Parathyroid adenoma (tissue), 2 donors: ENCODE results near the gene ITGBL1.

ENCODE experiments used
- H2AFZ ChIP-seq: fragments of 300-600 bp; sonication (generic); one replicate; pipeline ENCODE4 v1.7.0; 2017; ENCODE audit warnings: antibody characterized with exemption, mild to moderate bottlenecking
- H3K27ac ChIP-seq: fragments of 300-600 bp; sonication (generic); one replicate; pipeline ENCODE4 v1.7.0; 2017
- H3K27me3 ChIP-seq: fragments of 300-600 bp; sonication (generic); one replicate; pipeline ENCODE4 v1.7.0; 2017; ENCODE audit warnings: low read length; ENCODE audit not compliant: control insufficient read depth, insufficient read depth
- H3K36me3 ChIP-seq: fragments of 300-600 bp; sonication (generic); one replicate; pipeline ENCODE4 v1.7.0; 2017; ENCODE audit warnings: low read length; ENCODE audit not compliant: control insufficient read depth, insufficient read depth
- H3K4me1 ChIP-seq: fragments of 300-600 bp; sonication (generic); one replicate; pipeline ENCODE4 v1.7.0; 2017; ENCODE audit warnings: control low read depth
- H3K4me2 ChIP-seq: fragments of 300-600 bp; sonication (generic); one replicate; pipeline ENCODE4 v1.7.0; 2017; ENCODE audit warnings: low read length
- H3K4me3 ChIP-seq: fragments of 300-600 bp; sonication (generic); one replicate; pipeline ENCODE4 v1.7.0; 2017; ENCODE audit warnings: low read depth, low read length
- H3K79me2 ChIP-seq: fragments of 300-600 bp; sonication (generic); one replicate; pipeline ENCODE4 v1.7.0; 2017; ENCODE audit warnings: control low read depth
- H3K9ac ChIP-seq: fragments of 300-600 bp; sonication (generic); one replicate; pipeline ENCODE4 v1.7.0; 2017; ENCODE audit warnings: mild to moderate bottlenecking
- H3K9me3 ChIP-seq: fragments of 300-600 bp; sonication (generic); one replicate; pipeline ENCODE4 v1.7.0; 2017; ENCODE audit warnings: low read length; ENCODE audit not compliant: control insufficient read depth
- TF ChIP-seq, protein P1 (sequence below): fragments of 300-600 bp; sonication (generic); IDR thresholded peaks from one replicate; pipeline ENCODE4 v1.7.0; 2017; ENCODE audit warnings: antibody characterized with exemption, mild to moderate bottlenecking
- donor health status: primary hyperparathyroidism.

Gene ITGBL1

DNA sequence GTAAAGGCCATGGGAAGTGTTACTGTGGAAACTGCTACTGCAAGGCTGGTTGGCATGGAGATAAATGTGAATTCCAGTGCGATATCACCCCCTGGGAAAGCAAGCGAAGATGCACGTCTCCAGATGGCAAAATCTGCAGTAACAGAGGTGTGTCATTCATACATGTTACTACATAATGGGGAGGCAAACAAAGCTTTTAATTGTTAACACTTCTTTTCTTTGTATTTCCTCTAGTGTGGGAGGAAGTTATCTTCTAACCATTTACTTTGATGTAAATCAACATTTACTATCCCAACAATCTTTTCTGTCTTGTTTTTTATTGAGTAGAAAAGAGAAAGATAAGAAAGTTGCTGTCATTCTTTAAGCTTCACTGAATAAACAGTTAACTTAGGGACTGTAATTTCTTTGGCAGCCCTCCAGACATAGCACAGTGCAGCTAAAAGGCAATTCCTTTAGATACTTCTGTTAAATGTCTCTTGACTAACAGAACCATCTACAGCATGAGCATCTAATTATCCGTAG is 126.9 kb downstream of the ITGBL1 start:
- Histone ChIP-seq H3K27ac (no peak overlapping the region), H3K79me2 (no peaks in the 10 kb centered on the region), H3K4me1 (no peaks in the 10 kb centered on the region), H3K27me3 (no peaks in the 10 kb centered on the region), H3K36me3 (no peaks in the 10 kb centered on the region), H2AFZ (no peak overlapping the region), H3K4me3 (no peak overlapping the region), H3K4me2 (no peak overlapping the region), H3K9ac (no peak overlapping the region), H3K9me3 (no peaks in the 10 kb centered on the region)
- TF ChIP-seq, protein P1, sequence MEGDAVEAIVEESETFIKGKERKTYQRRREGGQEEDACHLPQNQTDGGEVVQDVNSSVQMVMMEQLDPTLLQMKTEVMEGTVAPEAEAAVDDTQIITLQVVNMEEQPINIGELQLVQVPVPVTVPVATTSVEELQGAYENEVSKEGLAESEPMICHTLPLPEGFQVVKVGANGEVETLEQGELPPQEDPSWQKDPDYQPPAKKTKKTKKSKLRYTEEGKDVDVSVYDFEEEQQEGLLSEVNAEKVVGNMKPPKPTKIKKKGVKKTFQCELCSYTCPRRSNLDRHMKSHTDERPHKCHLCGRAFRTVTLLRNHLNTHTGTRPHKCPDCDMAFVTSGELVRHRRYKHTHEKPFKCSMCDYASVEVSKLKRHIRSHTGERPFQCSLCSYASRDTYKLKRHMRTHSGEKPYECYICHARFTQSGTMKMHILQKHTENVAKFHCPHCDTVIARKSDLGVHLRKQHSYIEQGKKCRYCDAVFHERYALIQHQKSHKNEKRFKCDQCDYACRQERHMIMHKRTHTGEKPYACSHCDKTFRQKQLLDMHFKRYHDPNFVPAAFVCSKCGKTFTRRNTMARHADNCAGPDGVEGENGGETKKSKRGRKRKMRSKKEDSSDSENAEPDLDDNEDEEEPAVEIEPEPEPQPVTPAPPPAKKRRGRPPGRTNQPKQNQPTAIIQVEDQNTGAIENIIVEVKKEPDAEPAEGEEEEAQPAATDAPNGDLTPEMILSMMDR, result no peak

DNA sequence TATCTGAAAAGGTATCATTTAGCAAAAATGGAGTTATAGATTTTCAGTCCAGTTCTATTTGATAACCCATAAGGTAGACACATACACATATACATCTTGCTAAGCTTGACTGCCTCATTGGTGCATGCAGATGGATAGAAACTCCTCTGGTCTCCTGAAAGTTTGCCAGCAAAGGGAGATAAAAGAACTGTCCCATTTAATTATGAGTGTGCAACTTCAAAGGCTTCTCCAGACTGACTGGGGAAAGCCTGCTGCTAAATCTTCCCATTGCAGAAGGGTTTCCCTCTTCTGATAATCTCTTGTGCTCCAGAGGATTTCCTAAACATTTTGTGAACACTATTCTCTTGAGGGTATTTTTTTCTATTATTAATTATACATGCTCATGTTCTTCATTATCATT is 131.9 kb downstream of the ITGBL1 start:
- H3K4me2 ChIP-seq, result no peak overlapping the region
- no peaks in the 10 kb centered on the region for H3K9me3 ChIP-seq
- H3K36me3 ChIP-seq, result no peaks in the 10 kb centered on the region
- H3K4me1 ChIP-seq, result no peaks in the 10 kb centered on the region
- H3K4me3 ChIP-seq, result no peak overlapping the region
- no peaks in the 10 kb centered on the region for H3K27me3 ChIP-seq
- H3K79me2 ChIP-seq, result no peaks in the 10 kb centered on the region
- H2AFZ ChIP-seq, result no peak overlapping the region
- TF ChIP-seq, protein P1, result no peak
- no peak overlapping the region for H3K27ac ChIP-seq
- H3K9ac ChIP-seq, result no peak overlapping the region

DNA sequence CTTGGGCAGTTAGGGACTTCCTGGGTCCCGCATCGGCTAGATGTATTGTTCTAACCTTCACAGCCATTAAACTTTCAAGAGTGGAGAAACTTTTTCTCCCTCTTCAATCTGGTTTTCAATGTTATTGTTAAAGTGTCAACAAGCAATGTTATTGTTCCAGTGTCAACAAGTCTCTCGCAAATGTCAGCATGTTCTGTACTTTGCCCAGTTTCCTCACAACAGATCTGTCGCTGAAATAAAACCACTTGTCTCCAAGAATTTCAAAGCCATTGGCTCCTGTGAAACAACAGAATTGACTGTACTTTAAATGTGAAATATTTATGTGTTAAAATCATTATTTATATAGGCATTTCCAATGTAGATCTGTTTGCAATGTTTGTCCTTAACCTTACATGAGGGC is 138.0 kb downstream of the ITGBL1 start:
- Histone ChIP-seq H3K27me3 (no peaks in the 10 kb centered on the region), H3K27ac (no peak overlapping the region), H3K4me2 (no peak overlapping the region), H3K9ac (no peak overlapping the region), H3K79me2 (no peaks in the 10 kb centered on the region), H3K4me1 (no peaks in the 10 kb centered on the region), H2AFZ (no peak overlapping the region), H3K9me3 (no peaks in the 10 kb centered on the region), H3K36me3 (no peaks in the 10 kb centered on the region), H3K4me3 (no peak overlapping the region)
- TF ChIP-seq, protein P1, result no peak

DNA sequence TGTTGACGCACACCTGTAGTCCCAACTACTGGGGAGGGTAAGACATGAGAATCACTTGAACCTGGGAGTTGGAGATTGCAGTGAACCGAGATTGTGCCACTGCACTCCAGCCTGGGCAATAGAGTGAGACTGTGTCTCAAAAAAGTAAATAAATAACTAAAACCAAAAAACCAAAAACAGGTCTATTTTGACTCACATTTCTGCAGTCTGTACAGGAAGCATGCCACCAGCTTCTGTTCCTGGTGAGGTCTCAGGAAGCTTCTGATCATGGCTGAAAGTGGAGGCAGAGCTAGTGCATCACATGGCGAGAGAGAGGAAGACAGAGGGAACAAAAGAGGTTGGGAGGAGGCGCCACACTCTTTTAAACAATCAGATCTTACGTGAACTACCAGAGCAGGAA is 142.5 kb downstream of the ITGBL1 start:
- TF ChIP-seq, protein P1, result no peak
- Histone ChIP-seq H3K9me3 (no peaks in the 10 kb centered on the region), H3K36me3 (no peaks in the 10 kb centered on the region), H3K27me3 (no peaks in the 10 kb centered on the region), H2AFZ (no peak overlapping the region), H3K79me2 (no peaks in the 10 kb centered on the region), H3K9ac (no peak overlapping the region), H3K4me1 (no peaks in the 10 kb centered on the region), H3K4me2 (no peak overlapping the region), H3K27ac (no peak overlapping the region), H3K4me3 (no peak overlapping the region)

DNA sequence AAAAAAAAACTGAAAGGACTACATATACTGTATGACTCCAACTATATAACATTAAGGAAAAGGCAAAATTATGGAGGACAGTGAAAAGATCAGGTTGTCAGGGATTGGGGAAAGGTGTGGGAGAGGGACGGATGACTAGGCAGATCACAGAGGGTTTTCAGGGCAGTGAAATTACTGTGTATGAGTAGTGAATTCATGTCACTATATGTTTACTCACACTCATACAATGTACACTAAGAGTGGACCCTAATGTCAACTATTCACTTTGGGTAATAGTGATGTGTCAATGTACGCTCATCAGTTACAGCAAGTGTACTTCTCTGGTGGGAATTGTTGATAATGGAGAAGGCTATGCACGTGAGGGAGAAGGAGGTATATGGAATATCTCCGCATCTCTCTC is 144.3 kb downstream of the ITGBL1 start:
- Histone ChIP-seq H3K36me3 (no peaks in the 10 kb centered on the region), H3K27me3 (no peaks in the 10 kb centered on the region), H3K9me3 (no peaks in the 10 kb centered on the region), H3K9ac (no peak overlapping the region), H3K4me3 (no peak overlapping the region), H3K4me2 (no peak overlapping the region), H3K4me1 (no peaks in the 10 kb centered on the region), H2AFZ (no peak overlapping the region), H3K79me2 (no peaks in the 10 kb centered on the region), H3K27ac (no peak overlapping the region)
- TF ChIP-seq, protein P1, result no peak
